HS-5 (cell line): Measurements from ENCODE around the gene SMIM10L2A.
"Not testable (repeated sequence)": the region's sequence is repeated elsewhere in the genome, so short reads cannot be mapped to it uniquely, and the experiment has no call there.

Experiments
- DNase-seq: peaks from one replicate; pipeline ENCODE4 v3.0.0-alpha.2; 2012; ENCODE audit warnings: low read depth

The SMIM10L2A gene

DNA sequence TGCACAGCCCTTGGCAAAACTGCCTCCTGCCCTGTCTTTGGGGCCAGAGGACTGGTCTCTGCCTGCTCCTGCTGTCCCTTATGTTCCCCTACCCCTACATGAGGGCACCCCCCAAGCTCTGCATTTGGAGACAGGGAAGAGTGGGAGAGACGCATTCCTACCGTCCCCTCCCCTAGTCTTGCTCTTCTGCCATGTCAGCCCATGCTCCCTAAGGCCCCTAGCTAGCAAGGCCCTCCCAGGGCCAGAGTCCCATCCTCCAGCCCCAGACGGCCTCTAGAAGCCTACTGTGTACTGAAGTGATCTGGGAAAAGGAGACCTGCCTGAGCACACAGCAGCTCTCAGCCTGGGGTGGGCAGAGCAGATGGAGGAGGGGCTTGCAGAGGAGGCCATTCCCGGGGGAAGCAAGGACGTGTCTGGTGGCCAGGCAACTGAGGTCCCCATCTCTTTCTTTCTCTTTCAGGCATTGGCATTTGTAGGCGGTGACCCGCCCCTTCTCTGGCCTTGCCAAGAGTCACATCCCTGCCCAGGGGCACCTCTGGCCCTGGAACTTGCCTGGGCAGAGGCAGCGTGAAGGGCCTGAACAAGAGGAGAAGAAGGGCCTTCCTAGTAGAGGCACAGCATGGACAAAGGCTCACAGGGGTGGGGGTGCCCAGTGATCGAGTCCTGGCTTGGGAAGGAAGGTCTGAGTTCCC lies 1.6 kb downstream of the SMIM10L2A start:
- not testable (repeated sequence) for DNase-seq

- DNase-seq = no peak
Measured at GRCh38 chrX:135424469-135424868, 2.7 kb downstream of the SMIM10L2A start.

DNA sequence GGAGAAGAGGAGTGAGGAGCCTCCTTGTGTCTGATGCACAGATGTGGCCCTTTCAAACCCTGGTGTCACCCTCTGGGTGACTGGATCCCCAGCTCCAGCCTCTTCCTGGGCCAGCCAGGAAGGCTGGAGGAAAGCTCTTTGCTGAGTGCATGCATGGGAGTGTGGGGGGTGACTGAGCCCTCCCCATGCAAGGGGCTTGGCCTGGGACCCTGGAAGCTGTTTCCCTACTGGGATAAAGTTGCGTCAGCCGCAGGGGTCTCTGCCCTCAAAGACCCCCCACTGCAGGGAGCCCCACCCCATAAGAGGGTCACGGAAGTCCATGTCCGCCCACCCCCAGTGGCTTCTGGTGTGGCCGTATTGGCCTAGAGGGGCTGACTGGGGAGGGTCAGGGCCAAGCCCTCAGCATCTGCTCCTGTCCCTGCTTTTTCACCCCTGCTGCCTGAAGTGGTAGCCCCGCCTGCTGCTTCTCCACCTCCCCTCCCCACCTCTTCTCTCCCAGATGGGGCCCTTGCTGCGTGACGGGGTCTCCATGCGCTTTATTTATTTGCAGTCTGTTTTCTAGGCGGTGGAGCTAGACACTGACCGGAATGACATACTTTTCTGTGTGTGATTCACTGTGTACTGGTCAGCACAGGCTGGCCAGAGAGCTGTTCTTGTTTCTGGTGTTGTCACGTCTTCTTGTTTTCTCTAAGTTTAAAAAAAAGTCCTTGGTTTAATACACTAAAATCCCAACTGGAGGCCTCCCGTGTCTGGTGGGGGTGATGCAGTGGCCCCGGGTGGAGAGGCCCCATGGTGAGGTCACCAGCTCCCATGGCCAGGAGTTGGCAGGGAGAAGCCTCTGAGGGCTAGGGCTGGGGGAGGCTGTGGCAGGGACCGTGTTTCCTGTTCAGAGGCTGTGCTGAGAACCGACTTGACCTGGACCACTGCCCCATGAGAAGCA lies 3.6 kb downstream of the SMIM10L2A start:
- DNase-seq = no peak

- DNase-seq = no peak
Measured at GRCh38 chrX:135429429-135429828, 7.7 kb downstream of the SMIM10L2A start.

- DNase-seq = no peak
Measured at GRCh38 chrX:135431886-135432285, 10.1 kb downstream of the SMIM10L2A start.

DNA sequence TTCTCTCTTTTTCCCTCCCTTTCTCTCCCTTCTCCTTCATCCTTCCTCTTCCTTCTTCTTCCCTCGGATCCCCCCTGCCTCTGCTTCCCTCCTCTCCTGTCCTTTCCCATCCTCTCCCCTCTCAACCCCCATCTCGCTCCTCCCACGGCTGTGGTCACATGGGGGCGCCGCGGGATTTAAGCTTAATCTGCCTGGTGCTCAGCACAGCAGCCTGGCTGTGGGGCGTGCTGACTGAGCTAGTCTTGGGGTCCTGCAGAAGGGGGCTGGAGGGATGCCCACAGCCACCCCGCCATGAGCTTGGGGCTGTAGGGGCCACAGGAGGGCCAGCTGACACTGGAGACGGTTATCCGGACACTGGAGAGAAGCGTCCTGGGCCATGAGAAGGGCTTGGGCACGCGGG lies 10.7 kb downstream of the SMIM10L2A start:
- no peak for DNase-seq

DNA sequence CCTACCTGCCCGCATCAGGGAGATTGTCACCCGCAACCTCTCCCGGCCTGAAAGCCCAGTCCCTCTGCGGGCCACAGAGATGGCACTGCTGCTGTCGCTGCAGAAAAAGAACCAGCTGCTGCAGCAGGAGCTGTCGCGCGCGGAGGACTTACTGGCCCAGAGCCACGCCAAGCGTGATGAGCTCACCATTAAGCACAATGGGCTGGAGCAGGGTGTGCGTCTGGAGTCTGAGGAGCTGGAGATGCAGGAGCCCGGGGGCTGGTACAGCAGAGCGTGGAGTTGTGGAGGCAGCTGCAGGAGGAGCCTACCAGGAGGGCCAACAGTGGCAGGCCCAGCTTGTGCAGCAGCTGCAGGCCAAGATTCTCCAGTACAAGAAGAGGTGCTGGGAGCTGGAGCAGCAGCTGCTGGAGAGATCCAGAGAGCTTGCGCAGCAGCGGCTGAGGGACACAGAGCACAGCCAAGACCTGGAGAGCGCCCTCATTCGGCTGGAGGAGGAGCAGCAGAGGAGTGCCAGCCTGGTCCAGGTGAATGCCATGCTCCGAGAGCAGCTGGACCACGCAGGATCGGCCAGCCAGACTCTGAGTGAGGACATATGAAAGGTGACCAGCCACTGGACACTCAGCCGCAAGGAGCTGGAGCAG lies 11.3 kb downstream of the SMIM10L2A start:
- no peak for DNase-seq

DNA sequence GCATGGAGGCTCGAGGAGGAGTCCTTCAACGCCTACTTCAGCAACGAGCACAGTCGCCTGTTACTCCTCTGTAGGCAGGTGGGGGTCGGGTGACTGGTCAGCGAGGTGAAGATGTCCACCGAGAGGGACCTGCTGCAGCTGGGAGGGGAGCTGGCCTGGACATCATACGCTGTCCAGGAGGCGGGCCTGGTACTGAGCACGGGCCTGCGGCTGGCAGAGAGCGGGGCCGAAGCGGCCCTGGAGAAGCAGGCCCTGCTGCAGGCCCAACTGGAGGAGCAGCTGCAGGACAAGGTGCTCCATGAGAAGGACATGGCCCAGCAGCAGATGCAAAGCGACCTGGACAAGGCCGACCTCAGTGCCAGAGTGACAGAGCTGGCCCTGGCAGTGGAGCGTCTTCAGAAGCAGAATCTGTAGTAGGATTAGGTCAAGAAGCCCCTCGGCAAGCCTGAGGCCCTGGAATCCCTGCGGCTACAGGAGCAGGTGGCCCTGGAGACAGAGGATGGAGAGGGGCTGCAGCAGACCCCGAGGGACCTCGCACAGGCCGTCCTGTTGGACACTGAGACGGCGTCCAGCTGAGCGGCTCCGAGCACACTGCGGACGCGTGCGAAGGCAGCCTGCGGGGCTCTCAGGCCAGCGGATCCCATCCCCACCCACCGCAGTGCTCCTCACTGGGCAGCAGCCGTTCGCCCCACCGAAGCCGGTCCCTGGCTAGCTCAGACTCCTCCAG lies 11.9 kb downstream of the SMIM10L2A start:
- no peak for DNase-seq

DNA sequence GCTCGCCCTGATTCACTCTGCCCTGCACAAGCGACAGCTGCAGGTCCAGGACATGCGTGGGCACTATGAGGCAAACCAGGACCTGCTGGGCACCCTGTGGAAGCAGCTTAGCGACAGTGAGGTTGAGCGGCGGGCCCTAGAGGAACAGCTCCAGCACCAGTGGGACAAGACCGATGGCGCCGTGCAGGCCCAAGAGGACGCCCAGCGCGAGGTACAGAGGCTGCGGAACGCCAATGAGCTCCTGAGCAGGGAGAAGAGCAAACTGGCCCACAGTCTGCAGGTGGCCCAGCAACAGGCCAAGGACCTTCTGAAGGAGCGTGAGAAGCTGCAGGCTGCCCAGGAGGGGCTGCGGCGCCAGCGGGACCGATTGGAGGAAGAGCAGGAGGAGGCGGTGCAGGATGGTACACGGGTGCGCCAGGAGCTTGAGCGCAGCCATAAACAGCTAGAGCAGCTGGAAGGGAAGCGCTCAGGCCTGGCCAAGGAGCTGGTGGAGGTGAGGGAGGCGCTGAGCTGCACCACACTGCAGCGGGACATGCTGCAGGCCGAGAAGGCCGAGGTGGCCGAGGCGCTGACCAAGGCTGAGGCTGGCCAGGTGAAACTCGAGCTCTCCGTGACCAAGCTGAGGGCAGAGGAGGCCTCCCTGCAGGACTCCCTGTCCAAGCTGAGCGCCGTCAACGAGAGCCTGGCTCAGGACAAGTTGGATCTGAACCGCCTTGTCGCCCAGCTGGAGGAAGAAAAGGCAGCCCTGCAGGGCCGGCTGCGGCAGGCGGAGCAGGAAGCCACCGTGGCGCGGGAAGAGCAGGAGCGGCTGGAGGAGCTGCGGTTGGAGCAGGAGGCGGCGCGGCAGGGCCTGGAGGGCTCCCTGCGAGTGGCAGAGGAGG lies 12.8 kb downstream of the SMIM10L2A start:
- no peak for DNase-seq

DNA sequence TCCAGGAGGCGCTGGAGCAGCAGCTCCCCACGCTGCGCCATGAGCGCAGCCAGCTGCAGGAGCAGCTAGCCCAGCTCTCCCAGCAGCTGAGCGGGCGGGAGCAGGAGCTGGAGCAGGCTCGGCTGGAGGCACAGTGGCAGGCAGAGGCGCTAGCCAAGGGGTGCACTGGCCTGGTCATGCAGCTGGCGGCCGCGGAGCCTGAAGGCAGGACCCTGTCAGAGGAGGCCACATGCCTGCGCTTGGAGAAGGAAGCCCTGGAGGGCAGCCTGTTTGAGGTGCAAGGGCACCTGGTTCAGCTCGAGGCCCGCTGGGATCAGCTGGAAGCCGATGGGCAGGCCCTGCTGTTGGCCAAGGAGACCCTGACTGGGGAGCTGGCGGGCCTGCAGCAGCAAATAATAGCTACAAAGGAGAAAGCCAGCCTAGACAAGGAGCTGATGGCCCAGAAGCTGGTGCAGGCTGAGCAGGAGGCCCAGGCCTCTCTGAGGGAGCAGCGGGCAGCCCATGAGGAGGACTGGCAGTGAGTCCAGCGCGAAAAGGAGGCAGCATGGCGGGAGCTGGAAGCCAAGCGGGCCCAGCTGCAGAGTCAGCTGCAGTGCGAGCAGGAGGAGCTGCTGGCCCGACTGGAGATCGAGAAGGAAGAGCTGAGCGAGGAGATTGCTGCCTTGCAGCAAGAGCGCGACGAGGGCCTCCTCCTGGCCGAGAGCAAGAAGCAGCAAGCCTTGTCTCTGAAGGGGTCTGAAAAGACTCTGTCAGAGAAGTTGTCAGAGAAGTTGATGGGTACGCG lies 13.6 kb downstream of the SMIM10L2A start:
- no peak for DNase-seq

GRCh38 chrX:135435933-135436332 lies 14.2 kb downstream of the SMIM10L2A start:
- DNase-seq = no peak

DNA sequence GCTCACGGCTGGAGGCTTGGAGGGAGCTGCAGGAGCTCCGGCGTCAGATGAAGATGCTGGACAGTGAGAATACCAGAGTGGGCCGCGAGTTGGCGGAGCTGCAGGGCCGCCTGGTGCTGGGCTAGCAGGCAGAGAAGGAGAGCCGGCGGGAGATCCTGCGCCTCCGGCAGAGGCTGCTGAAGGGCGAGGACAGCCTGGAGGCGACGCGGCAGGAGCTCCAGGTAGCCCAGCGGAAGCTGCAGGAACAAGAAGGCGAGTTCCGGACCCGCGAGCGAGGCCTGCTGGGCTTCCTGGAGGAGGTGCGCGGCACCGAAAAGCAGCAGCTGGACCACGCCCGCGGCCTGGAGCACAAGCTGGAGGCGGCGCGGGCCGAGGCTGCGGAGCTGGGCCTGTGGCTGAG lies 14.7 kb downstream of the SMIM10L2A start:
- no peak for DNase-seq

GRCh38 chrX:135436966-135437866 lies 15.5 kb downstream of the SMIM10L2A start:
- DNase-seq = no peak

- DNase-seq = no peak
Measured at GRCh38 chrX:135437867-135438733, 16.4 kb downstream of the SMIM10L2A start.

GRCh38 chrX:135438734-135439043 lies 16.9 kb downstream of the SMIM10L2A start:
- no peak for DNase-seq

GRCh38 chrX:135449637-135450550 lies 28.1 kb downstream of the SMIM10L2A start:
- no peak for DNase-seq

DNA sequence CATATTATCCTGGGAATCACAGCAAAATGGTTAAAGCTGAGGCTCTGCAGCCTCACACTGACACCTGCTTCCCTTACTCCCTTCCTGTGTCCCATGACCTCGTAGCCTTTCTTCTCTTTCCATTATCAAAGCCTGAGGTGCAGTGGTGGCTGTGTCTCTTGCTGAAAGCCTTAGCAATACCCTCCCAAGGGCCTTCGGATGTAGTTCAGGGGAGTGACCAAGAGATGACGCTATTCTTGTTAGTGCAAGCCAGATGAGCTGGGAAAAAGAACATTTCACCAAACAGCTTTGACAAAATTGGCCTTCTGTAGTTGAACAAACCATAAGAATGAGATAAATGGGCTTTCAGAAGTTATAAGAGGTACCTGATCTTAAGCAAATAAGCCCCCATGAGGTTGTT lies 31.6 kb downstream of the SMIM10L2A start:
- no peak for DNase-seq
